Hepatocyte (in vitro differentiated cells): Measurements from ENCODE around the gene VCAN.

Experiments
- CTCF ChIP-seq: fragments of 200-600 bp; sonication (generic); IDR thresholded peaks from 2 replicates; pipeline ENCODE4 v1.5.1; 2016; ENCODE audit warnings: antibody characterized with exemption, mild to moderate bottlenecking; ENCODE audit not compliant: poor library complexity
- EZH2 ChIP-seq: fragments of 200-600 bp; sonication (generic); IDR thresholded peaks from 2 replicates; pipeline ENCODE4 v1.6.1; 2016; ENCODE audit warnings: antibody characterized with exemption, mild to moderate bottlenecking, borderline replicate concordance

- TF ChIP-seq CTCF (no peak), EZH2 (no peak)
These were observed 43.4 kb upstream of the VCAN start for GRCh38 chr5:83428126-83428525.
